HepG2 (cell line): ENCODE data around the gene PAFAH1B2.

ENCODE experiments used
- EZH2 ChIP-seq: conservative IDR thresholded peaks from 2 replicates; pipeline ENCODE4 v1.6.1; 2012; ENCODE audit warnings: mild to moderate bottlenecking, low read depth, low read length, moderate library complexity
- HMGA1 ChIP-seq: sonication (generic); formaldehyde crosslinking; conservative IDR thresholded peaks from 2 replicates; pipeline ENCODE4 v1.4.0; 2020; ENCODE audit warnings: missing genetic modification reagents
- HOMEZ ChIP-seq: IDR thresholded peaks from 2 replicates; pipeline ENCODE4 v1.6.1; 2016; ENCODE audit warnings: low read depth
- IKZF4 ChIP-seq: sonication (generic); formaldehyde crosslinking; IDR thresholded peaks from 2 replicates; pipeline ENCODE4 v1.5.1; 2020; ENCODE audit warnings: borderline replicate concordance, mild to moderate bottlenecking, low read depth, missing genetic modification reagents; ENCODE audit errors: not compliant biosample characterization
- IRF2 ChIP-seq: IDR thresholded peaks from 2 replicates; pipeline ENCODE4 v1.6.1; 2018; ENCODE audit warnings: missing genetic modification reagents, missing compliant biosample characterization
- POLR2A ChIP-seq, 2 experiments: IDR thresholded peaks; 2 replicates each; pipeline ENCODE4 v1.6.1; 2011; ENCODE audit warnings: low read depth in 2 of 2, low read length in 2 of 2, mild to moderate bottlenecking in 1 of 2, moderate library complexity in 1 of 2; ENCODE audit not compliant: insufficient read depth in 1 of 2
- POLR2AphosphoS5 ChIP-seq: IDR thresholded peaks from 2 replicates; pipeline ENCODE4 v1.6.1; 2012; ENCODE audit warnings: low read depth, low read length
- SNAPC2 ChIP-seq: sonication (generic); formaldehyde crosslinking; IDR thresholded peaks from 2 replicates; pipeline ENCODE4 v1.8.1; 2022; ENCODE audit warnings: mild to moderate bottlenecking, missing genetic modification reagents
- ZBTB8A ChIP-seq: sonication (generic); formaldehyde crosslinking; IDR thresholded peaks from 2 replicates; pipeline ENCODE4 v1.4.0; 2020; ENCODE audit warnings: mild to moderate bottlenecking, low read depth, missing genetic modification reagents, borderline replicate concordance
- ZNF598 ChIP-seq: sonication (generic); formaldehyde crosslinking; IDR thresholded peaks from 2 replicates; pipeline ENCODE4 v1.5.1; 2020; ENCODE audit warnings: mild to moderate bottlenecking, missing genetic modification reagents, borderline replicate concordance
- TF ChIP-seq, protein P1 (sequence below): sonication (generic); formaldehyde crosslinking; IDR thresholded peaks from 2 replicates; pipeline ENCODE4 v1.5.0; 2020; ENCODE audit warnings: mild to moderate bottlenecking, missing genetic modification reagents, moderate library complexity
- TF ChIP-seq, protein P2 (sequence below): sonication (generic); formaldehyde crosslinking; IDR thresholded peaks from 2 replicates; pipeline ENCODE4 v1.4.0; 2020; ENCODE audit warnings: missing genetic modification reagents
- TF ChIP-seq, protein P3 (sequence below): sonication (generic); formaldehyde crosslinking; IDR thresholded peaks from 2 replicates; pipeline ENCODE4 v1.8.0; 2022; ENCODE audit warnings: mild to moderate bottlenecking, missing genetic modification reagents; ENCODE audit not compliant: insufficient replicate concordance
- TF ChIP-seq, protein P4 (sequence below): sonication (generic); formaldehyde crosslinking; IDR thresholded peaks from 2 replicates; pipeline ENCODE4 v1.5.0; 2020; ENCODE audit warnings: missing genetic modification reagents

GRCh38 chr11:117145393-117145761, 1.3 kb downstream of the PAFAH1B2 start:
- TF ChIP-seq, protein P1, sequence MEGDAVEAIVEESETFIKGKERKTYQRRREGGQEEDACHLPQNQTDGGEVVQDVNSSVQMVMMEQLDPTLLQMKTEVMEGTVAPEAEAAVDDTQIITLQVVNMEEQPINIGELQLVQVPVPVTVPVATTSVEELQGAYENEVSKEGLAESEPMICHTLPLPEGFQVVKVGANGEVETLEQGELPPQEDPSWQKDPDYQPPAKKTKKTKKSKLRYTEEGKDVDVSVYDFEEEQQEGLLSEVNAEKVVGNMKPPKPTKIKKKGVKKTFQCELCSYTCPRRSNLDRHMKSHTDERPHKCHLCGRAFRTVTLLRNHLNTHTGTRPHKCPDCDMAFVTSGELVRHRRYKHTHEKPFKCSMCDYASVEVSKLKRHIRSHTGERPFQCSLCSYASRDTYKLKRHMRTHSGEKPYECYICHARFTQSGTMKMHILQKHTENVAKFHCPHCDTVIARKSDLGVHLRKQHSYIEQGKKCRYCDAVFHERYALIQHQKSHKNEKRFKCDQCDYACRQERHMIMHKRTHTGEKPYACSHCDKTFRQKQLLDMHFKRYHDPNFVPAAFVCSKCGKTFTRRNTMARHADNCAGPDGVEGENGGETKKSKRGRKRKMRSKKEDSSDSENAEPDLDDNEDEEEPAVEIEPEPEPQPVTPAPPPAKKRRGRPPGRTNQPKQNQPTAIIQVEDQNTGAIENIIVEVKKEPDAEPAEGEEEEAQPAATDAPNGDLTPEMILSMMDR (CRISPR knock-in tag) = no peak
- TF ChIP-seq IKZF4 (no peak), EZH2 (no peak), ZBTB8A (no peak), HOMEZ (CRISPR knock-in tag) (no peak), SNAPC2 (no peak), HMGA1 (CRISPR knock-in tag) (no peak), ZNF598 (no peak), POLR2A (IDR thresholded peaks at IDR 0.05; ENCODE audit: insufficient read depth in 1 of 2, low read depth in 2 of 2, low read length in 2 of 2) (no peak), IRF2 (CRISPR knock-in tag) (no peak), POLR2AphosphoS5 (no peak)
- TF ChIP-seq, protein P2, sequence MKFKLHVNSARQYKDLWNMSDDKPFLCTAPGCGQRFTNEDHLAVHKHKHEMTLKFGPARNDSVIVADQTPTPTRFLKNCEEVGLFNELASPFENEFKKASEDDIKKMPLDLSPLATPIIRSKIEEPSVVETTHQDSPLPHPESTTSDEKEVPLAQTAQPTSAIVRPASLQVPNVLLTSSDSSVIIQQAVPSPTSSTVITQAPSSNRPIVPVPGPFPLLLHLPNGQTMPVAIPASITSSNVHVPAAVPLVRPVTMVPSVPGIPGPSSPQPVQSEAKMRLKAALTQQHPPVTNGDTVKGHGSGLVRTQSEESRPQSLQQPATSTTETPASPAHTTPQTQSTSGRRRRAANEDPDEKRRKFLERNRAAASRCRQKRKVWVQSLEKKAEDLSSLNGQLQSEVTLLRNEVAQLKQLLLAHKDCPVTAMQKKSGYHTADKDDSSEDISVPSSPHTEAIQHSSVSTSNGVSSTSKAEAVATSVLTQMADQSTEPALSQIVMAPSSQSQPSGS (CRISPR knock-in tag) = no peak
- TF ChIP-seq, protein P3, sequence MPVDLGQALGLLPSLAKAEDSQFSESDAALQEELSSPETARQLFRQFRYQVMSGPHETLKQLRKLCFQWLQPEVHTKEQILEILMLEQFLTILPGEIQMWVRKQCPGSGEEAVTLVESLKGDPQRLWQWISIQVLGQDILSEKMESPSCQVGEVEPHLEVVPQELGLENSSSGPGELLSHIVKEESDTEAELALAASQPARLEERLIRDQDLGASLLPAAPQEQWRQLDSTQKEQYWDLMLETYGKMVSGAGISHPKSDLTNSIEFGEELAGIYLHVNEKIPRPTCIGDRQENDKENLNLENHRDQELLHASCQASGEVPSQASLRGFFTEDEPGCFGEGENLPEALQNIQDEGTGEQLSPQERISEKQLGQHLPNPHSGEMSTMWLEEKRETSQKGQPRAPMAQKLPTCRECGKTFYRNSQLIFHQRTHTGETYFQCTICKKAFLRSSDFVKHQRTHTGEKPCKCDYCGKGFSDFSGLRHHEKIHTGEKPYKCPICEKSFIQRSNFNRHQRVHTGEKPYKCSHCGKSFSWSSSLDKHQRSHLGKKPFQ (CRISPR knock-in tag) = no peak
- TF ChIP-seq, protein P4, sequence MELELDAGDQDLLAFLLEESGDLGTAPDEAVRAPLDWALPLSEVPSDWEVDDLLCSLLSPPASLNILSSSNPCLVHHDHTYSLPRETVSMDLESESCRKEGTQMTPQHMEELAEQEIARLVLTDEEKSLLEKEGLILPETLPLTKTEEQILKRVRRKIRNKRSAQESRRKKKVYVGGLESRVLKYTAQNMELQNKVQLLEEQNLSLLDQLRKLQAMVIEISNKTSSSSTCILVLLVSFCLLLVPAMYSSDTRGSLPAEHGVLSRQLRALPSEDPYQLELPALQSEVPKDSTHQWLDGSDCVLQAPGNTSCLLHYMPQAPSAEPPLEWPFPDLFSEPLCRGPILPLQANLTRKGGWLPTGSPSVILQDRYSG (CRISPR knock-in tag) = no peak
